GM13976 (cell line): ENCODE measurements around the gene RSRP1.
"Not testable (repeated sequence)": the region's sequence is repeated elsewhere in the genome, so short reads cannot be mapped to it uniquely, and the experiment has no call there.

ENCODE experiments used
- DNase-seq: peaks from one replicate; pipeline ENCODE4 v3.0.0; 2012; ENCODE audit warnings: low spot score
- CTCF ChIP-seq: IDR thresholded peaks from 2 replicates; pipeline ENCODE4 v1.5.1; 2012; ENCODE audit warnings: borderline replicate concordance, mild to moderate bottlenecking; ENCODE audit not compliant: insufficient read depth; ENCODE audit errors: extremely low read depth, missing control alignments, control extremely low read depth
- in situ Hi-C: fragments of 300-500 bp; cut with MboI; formaldehyde crosslinking; loops from one replicate; pipeline ENCODE4 v1.12.0; 2022; ENCODE audit warnings: low sequenced_read_pairs, mixed read lengths, inconsistent platforms; ENCODE audit not compliant: unreplicated experiment

Gene RSRP1

GRCh38 chr1:25267288-25268142 lies 20.3 kb upstream of the RSRP1 start:
- DNase-seq, in situ Hi-C loops: not testable (repeated sequence)

GRCh38 chr1:25266554-25267287 lies 19.5 kb upstream of the RSRP1 start:
- in situ Hi-C loops = not testable (repeated sequence)

GRCh38 chr1:25260336-25260735 lies 13.1 kb upstream of the RSRP1 start:
- in situ Hi-C loops = not testable (repeated sequence)

More at GRCh38 chr1:25266554-25267287, 19.5 kb upstream of the RSRP1 start:
- not testable (repeated sequence) for DNase-seq

GRCh38 chr1:25259813-25260212 lies 12.6 kb upstream of the RSRP1 start:
- in situ Hi-C loops, DNase-seq: not testable (repeated sequence)

More at GRCh38 chr1:25260336-25260735, 13.1 kb upstream of the RSRP1 start:
- DNase-seq = not testable (repeated sequence)

- TF ChIP-seq CTCF = no peak
- no peak for DNase-seq
- in situ Hi-C loops = no loop called here
Measured at GRCh38 chr1:25257196-25257595, 9.9 kb upstream of the RSRP1 start.

- no peak for TF ChIP-seq CTCF
- in situ Hi-C loops = no loop called here
- DNase-seq = no peak
Measured at GRCh38 chr1:25256578-25256965, 9.3 kb upstream of the RSRP1 start.

- TF ChIP-seq CTCF = no peak
- DNase-seq = no peak
- in situ Hi-C loops = no loop called here
Measured at GRCh38 chr1:25255706-25256577, 8.7 kb upstream of the RSRP1 start.

- in situ Hi-C loops = no loop called here
- no peak for TF ChIP-seq CTCF
- DNase-seq = no peak
Measured at GRCh38 chr1:25253911-25254310, 6.7 kb upstream of the RSRP1 start.
